Putamen (tissue), 1 donor: ENCODE data around the gene RIPK3.

Experiments
- DNase-seq: peaks from one replicate; pipeline ENCODE4 v3.0.0-alpha.2; 2016; ENCODE audit warnings: low spot score

Gene RIPK3

GRCh38 chr14:24321212-24321975 is 18.4 kb downstream of the RIPK3 start:
- no peak for DNase-seq

GRCh38 chr14:24317141-24317928 is 22.5 kb downstream of the RIPK3 start:
- DNase-seq, result no peak

GRCh38 chr14:24316597-24316950 is 23.2 kb downstream of the RIPK3 start:
- no peak for DNase-seq

GRCh38 chr14:24315807-24316596 is 23.8 kb downstream of the RIPK3 start:
- DNase-seq, result no peak

GRCh38 chr14:24315243-24315806 is 24.5 kb downstream of the RIPK3 start:
- DNase-seq, result no peak

DNA sequence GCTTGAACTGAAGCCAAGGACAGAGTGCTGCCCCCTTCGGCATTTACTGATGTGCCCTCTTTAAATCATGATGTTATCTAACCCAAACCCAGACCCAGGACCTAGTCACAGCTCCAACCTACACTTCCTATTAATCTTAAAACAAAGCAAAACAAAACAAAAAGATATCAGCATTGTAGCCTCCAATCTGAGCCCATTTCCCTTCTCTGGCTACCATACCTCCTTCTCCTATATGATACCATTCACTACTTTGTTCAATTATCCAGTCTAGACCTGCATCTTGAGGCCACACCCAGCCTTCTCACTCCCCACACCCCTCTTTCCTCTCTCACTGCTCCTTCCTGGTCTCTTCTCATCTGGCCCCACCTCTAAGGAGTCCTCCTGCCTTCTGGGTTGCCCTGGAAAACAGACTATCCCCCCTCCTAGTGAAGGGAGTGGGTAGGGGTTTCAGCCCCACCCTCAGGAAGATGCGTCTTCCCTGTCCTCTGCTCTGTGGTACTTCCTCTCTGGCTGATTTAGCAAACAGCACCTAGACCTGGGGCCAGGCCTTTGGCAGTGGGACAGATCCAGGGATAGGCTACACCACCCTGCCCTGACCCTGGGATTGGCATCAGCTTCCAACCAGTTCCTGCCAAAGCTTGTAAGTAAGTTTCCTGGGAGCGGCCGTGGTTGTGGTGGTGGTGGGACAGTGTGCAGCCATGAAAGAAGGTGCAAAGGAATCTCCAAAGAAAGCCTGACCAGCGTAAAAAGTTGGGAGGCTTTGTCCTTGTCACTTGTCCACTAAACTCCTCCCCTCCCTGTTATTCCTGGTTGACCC is 25.2 kb downstream of the RIPK3 start:
- no peak for DNase-seq

- no peak for DNase-seq
Observed at GRCh38 chr14:24313913-24314312, 25.9 kb downstream of the RIPK3 start.

GRCh38 chr14:24312736-24313507 is 26.9 kb downstream of the RIPK3 start:
- DNase-seq, result no peak

DNA sequence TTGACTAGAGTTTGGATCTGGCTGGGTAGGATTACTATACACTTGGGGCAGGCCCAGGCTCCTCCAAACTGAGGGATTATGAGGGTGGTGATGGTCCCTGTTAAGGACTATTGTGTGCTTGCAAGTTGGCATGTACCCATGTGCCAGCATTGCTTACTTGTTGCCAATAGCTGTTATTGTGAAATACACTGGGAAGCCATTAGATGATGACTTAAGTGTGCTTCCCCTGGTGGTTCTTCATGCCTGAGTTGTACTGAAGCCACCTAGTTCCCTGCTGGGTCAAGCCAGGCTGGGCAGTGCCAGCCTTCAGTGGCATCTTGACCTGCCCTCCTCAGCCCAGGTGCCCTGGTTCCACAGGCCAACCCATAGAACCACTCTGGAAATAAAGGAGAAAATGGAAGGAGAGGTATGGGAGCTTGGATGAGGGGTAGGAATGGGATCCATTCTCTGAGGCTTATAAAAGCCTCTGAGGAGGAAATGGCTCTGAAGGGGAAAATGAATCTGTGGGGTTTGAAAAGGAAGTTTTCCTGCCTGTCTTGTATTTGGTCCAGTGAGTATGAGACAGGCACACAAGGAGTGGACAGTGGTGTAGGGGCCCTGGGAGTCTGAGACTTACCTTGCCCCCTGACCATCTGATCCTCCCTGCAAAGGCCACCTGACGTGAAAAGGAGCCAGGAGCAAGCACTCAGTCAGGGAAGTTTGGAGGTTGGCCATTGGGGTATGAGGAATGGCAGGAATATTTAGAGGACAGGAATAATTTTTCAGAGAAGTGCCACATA is 27.8 kb downstream of the RIPK3 start:
- DNase-seq, result no peak

DNA sequence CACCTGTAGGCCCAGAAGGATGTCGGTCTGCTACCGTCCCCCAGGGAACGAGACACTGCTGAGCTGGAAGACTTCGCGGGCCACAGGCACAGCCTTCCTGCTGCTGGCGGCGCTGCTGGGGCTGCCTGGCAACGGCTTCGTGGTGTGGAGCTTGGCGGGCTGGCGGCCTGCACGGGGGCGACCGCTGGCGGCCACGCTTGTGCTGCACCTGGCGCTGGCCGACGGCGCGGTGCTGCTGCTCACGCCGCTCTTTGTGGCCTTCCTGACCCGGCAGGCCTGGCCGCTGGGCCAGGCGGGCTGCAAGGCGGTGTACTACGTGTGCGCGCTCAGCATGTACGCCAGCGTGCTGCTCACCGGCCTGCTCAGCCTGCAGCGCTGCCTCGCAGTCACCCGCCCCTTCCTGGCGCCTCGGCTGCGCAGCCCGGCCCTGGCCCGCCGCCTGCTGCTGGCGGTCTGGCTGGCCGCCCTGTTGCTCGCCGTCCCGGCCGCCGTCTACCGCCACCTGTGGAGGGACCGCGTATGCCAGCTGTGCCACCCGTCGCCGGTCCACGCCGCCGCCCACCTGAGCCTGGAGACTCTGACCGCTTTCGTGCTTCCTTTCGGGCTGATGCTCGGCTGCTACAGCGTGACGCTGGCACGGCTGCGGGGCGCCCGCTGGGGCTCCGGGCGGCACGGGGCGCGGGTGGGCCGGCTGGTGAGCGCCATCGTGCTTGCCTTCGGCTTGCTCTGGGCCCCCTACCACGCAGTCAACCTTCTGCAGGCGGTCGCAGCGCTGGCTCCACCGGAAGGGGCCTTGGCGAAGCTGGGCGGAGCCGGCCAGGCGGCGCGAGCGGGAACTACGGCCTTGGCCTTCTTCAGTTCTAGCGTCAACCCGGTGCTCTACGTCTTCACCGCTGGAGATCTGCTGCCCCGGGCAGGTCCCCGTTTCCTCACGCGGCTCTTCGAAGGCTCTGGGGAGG is 28.9 kb downstream of the RIPK3 start, which contains the start of gene LTB4R:
TSS of gene LTB4R (plus strand) at position 857 of the 959 bp plus-strand sequence. CDS start 4,150 bp downstream, outside the sequence.
- no peak for DNase-seq

DNA sequence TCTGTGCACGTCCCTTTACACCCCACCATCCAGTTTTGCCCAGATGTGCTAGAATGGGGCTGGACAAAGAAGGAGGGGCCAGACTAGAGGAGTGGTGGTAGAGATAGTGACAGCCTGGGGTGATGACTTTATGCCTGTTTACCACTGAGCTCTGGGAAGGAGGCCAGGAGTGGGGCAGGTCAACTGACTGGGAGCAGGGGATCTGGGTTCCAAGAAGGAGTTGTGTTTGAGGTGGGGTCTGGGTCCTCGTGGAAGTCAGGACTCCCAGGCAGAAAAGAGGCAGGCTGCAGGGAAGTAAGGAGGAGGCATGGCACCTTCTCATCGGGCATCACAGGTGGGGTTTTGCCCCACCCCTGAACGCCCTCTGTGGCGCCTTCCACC is 29.5 kb downstream of the RIPK3 start:
- no peak for DNase-seq

- DNase-seq, result no peak
Observed at GRCh38 chr14:24309538-24310264, 30.1 kb downstream of the RIPK3 start, which contains the start of gene LTB4R2. TSS of gene LTB4R2 (plus strand) at chr14:24310140. CDS start at chr14:24310665, 525 bp downstream.

GRCh38 chr14:24308342-24309124 is 31.3 kb downstream of the RIPK3 start:
- DNase-seq, result no peak

DNA sequence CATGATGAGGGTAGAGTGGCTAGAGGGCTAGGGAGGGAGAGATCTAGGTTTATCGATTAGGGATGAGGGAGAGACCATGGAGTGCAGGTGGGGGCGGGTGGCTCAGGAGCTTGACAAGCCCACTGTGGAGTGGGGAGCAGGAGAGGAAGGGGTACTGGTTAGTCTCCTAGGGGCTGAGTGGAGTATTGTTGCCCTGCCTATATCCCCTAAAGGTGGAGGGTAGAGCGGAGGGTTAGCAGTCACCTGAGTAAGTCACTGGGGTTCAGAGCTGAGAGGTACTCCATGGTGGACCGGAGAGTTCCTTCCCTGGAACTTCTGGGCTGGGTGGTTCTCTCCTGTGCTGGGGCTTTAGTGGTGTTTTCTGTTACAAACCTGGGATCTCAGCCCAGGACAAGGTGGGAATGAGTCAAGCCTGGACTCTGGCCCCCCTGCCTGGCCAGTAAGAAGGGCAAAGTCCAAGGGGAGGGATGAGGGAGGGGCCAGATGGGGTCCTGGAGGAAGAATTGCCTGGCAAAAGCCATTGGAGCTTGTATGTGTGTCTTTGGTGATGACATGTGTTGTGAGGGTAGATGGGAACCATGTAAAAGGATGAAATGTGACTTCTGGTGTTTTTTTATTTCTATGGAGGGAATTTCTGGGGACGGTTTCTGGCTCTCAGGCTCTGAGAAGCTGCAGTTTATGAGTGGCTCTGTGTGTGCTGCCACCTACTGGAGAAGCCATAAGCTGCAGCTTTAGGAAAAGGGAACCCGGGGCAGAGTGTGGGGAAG is 32.0 kb downstream of the RIPK3 start, which contains the start of gene CIDEB:
TSS of gene CIDEB (minus strand) at position 403 of the 767 bp plus-strand sequence. CDS start at position 284, 119 bp downstream.
- DNase-seq, result no peak

GRCh38 chr14:24307156-24307574 is 32.6 kb downstream of the RIPK3 start:
- DNase-seq, result no peak

DNA sequence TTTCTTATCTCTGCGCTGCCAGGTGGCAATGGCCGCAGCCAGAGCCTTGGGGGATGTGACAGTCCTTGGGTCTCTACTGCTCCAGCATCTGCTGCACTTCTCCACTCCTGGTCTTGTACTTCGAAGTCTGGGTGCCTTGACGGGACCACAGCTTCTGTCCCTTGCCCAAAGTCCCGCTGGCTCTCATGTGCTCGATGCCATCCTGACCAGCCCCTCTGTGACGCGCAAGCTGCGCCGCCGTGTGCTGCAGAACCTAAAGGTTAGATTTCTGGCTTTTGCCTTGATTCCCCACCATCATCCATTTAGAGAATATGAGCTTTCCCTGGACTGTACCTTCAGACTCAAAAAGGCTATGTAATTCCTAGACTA is 35.8 kb downstream of the RIPK3 start:
- no peak for DNase-seq
